K562 (cell line): ENCODE measurements around the gene LINGO4. TPM values are rescaled to one million over a fixed set of nuclear protein-coding genes. Genes with fewer than 3 reads are reported as not detected.
"Not testable (repeated sequence)": the region's sequence is repeated elsewhere in the genome, so short reads cannot be mapped to it uniquely, and the experiment has no call there.

Experiments used
- ATAC-seq: fragments of 200-7000 bp; cut with Tn5 transposase; 3 replicates; pipeline ENCODE4 v1.9.1; 2020; ENCODE audit warnings: moderate library complexity
- BruUV-seq: library from RNA; stranded (reverse); fragments of 400-500 nt; replicated peaks from 2 replicates; lab custom pipeline; 2021; lab: Mats Ljungman, UMichigan
- CTCF ChIA-PET: fragments of 300-600 bp; formaldehyde crosslinking; extraction: SDS; loops from one replicate; lab custom pipeline; 2021; ENCODE audit warnings: low intra/inter-chr PET ratio; lab: Yijun Ruan, JAX
- POLR2A ChIA-PET: fragments of 300-600, 350-650 bp; sonication (Branson Sonifier 250); formaldehyde crosslinking; extraction: SDS; loops from one replicate; lab custom pipeline; 2021; ENCODE audit warnings: antibody characterized with exemption, inconsistent platforms; lab: Yijun Ruan, JAX
- DNase-seq, 4 experiments: peaks; one replicate each; pipeline versions ENCODE4 v3.0.0 to v3.0.0-alpha.2; 2011 to 2018; ENCODE audit warnings: low spot score in 3 of 4, mixed read lengths in 3 of 4; ENCODE audit errors: extremely low read depth in 1 of 4
- FAIRE-seq: peaks from 2 replicates; lab custom pipeline; 2011; peaks lifted over from hg19 to GRCh38; lab: Jason Lieb, UNC
- H2AFZ ChIP-seq: 2 replicates; pipeline ENCODE4 v1.6.0; 2011; ENCODE audit warnings: low read depth, low read length, control low read depth, inconsistent platforms
- H3K27ac ChIP-seq: fragments of 200-600 bp; 3 replicates; pipeline ENCODE4 v1.8.0; 2011; ENCODE audit warnings: low read depth, mild to moderate bottlenecking, control low read depth, inconsistent platforms, low read length, moderate library complexity, mixed read lengths; ENCODE audit errors: extremely low read depth
- H3K27me3 ChIP-seq, 2 experiments: fragments of 300-600 bp in 1 of 2; 2 replicates in 1 of 2; 3 replicates in 1 of 2; pipeline versions ENCODE4 v1.6.0 to v1.8.0; 2011; ENCODE audit warnings: inconsistent platforms in 2 of 2, low read length in 2 of 2, mild to moderate bottlenecking in 1 of 2, mixed read lengths in 1 of 2, moderate library complexity in 1 of 2; ENCODE audit not compliant: control insufficient read depth in 2 of 2, insufficient read depth in 2 of 2
- H3K36me3 ChIP-seq: fragments of 300-600 bp; 3 replicates; pipeline ENCODE4 v1.8.0; 2011; ENCODE audit warnings: mild to moderate bottlenecking, low read length, inconsistent platforms; ENCODE audit not compliant: control insufficient read depth, insufficient read depth
- H3K4me1 ChIP-seq, 2 experiments: fragments of 200-600 bp in 1 of 2; replicated peaks in 1 of 2; 2 replicates in 1 of 2; 3 replicates in 1 of 2; pipeline versions ENCODE4 v1.5.1 to v1.8.0; 2011; ENCODE audit warnings: inconsistent platforms in 2 of 2, low read length in 2 of 2, mild to moderate bottlenecking in 1 of 2, mixed read lengths in 1 of 2, moderate library complexity in 1 of 2; ENCODE audit not compliant: control insufficient read depth in 2 of 2, insufficient read depth in 2 of 2
- H3K4me2 ChIP-seq: 2 replicates; pipeline ENCODE4 v1.6.1; 2011; ENCODE audit warnings: low read length, control low read depth, inconsistent platforms, mixed read lengths; ENCODE audit not compliant: insufficient read depth
- H3K4me3 ChIP-seq: fragments of 200-600 bp; sonication (generic), shearing (Covaris generic); 2 replicates; pipeline ENCODE4 v1.5.1; 2016; ENCODE audit warnings: control low read depth, inconsistent platforms
- H3K79me2 ChIP-seq: fragments of 200-600 bp; 3 replicates; pipeline ENCODE4 v1.8.0; 2011; ENCODE audit warnings: low read length, inconsistent platforms; ENCODE audit not compliant: control insufficient read depth, insufficient read depth
- H3K9ac ChIP-seq, 2 experiments: 2 replicates each; pipeline versions ENCODE4 v1.6.0 to v1.6.1; 2011; ENCODE audit warnings: low read depth in 2 of 2, low read length in 2 of 2, control low read depth in 1 of 2, inconsistent platforms in 1 of 2, mild to moderate bottlenecking in 1 of 2, mixed read lengths in 1 of 2; ENCODE audit not compliant: insufficient read depth in 1 of 2
- H3K9me1 ChIP-seq: one replicate; pipeline ENCODE4 v1.6.0; 2011; ENCODE audit warnings: inconsistent platforms, mild to moderate bottlenecking, low read length, moderate library complexity; ENCODE audit not compliant: control insufficient read depth, insufficient read depth
- H3K9me3 ChIP-seq: replicated peaks from 2 replicates; pipeline ENCODE4 v1.5.1; 2011; ENCODE audit warnings: low read depth, low read length, inconsistent platforms; ENCODE audit not compliant: control insufficient read depth, insufficient read depth
- H4K20me1 ChIP-seq: replicated peaks from 2 replicates; pipeline ENCODE4 v1.6.1; 2011; ENCODE audit warnings: low read length, inconsistent platforms, mixed read lengths; ENCODE audit not compliant: control insufficient read depth, insufficient read depth
- ZBTB26 ChIP-seq: fragments of 450-650 bp; formaldehyde crosslinking; IDR thresholded peaks from 2 replicates; pipeline ENCODE4 v1.4.0; 2022; ENCODE audit warnings: missing genetic modification characterization
- ZC3H11A ChIP-seq: IDR thresholded peaks from 2 replicates; pipeline ENCODE4 v1.6.1; 2012; ENCODE audit warnings: low read depth, low read length, improper control_type of control experiment
- ZNF589 ChIP-seq: fragments of 200-800 bp; sonication (Bioruptor generic); IDR thresholded peaks from 2 replicates; pipeline ENCODE4 v1.6.1; 2016; ENCODE audit warnings: low read depth, missing genetic modification characterization, missing compliant biosample characterization
- WGBS: fragments of 100-300 bp; shearing (Covaris generic); methylation state at CpG from one replicate; pipeline ENCODE4 v1.1.6; 2016; ENCODE audit warnings: low coverage, mixed read lengths; ENCODE audit not compliant: insufficient coverage; ENCODE audit errors: missing lambda C conversion rate; 5-methylcytosine and 5-hydroxymethylcytosine counted together
- in situ Hi-C: fragments of 300-500 bp; cut with MboI; formaldehyde crosslinking; loops from 4 replicates; pipeline ENCODE4 v1.15.0; 2018; ENCODE audit warnings: inconsistent platforms, mixed read lengths
- intact Hi-C: fragments of 100-400 bp; cut with micrococcal nuclease; formaldehyde crosslinking; loops from 2 replicates; pipeline ENCODE4 v1.14.2; 2022
- polyA plus RNA-seq, 8 experiments: library from polyadenylated mRNA; depleted of rRNA in 4 of 8; stranded (reverse) in 5 of 8; unstranded in 3 of 8; fragments of >200 nt; fragmentation: Nextera tagmentation in 2 of 8; fragmentation: Illumina TruSeq in 1 of 8; extraction: Ambion mirVana in 2 of 8; extraction: Trizol in 1 of 8; gene quantifications; 2 replicates each; pipeline versions ENCODE4 v1.2.1 to v1.2.3, GENCODE V29; 2011 to 2014; ENCODE audit warnings: inconsistent platforms in 1 of 8, missing spikeins in 1 of 8
- total RNA-seq, 7 experiments: library from RNA; depleted of rRNA in 6 of 7; stranded (reverse); fragments of >200 nt in 6 of 7; fragmentation: Illumina TruSeq in 2 of 7; extraction: Trizol in 2 of 7; gene quantifications; 2 replicates each; pipeline versions ENCODE4 v1.2.1 to v1.2.3, GENCODE V29; 2011 to 2021; ENCODE audit warnings: low replicate concordance in 1 of 7

LINGO4 gene
- total and polyA plus RNA-seq, 9 of the 15 experiments (the other 6 are each of a cell fraction or from before 2014, with no cell fraction given), result not detected

- FAIRE-seq, CTCF ChIA-PET, H3K9me3 ChIP-seq, H3K27ac ChIP-seq, H3K4me2 ChIP-seq, H3K4me3 ChIP-seq, BruUV-seq, H3K9ac ChIP-seq, in situ Hi-C loops, DNase-seq, ATAC-seq, POLR2A ChIA-PET, H3K27me3 ChIP-seq, H3K36me3 ChIP-seq, H4K20me1 ChIP-seq, H3K9me1 ChIP-seq, intact Hi-C loops, H3K79me2 ChIP-seq: not testable (repeated sequence)
- WGBS, result 18% methylated on average over 2 of the region's 7 CpGs
- Histone ChIP-seq H3K4me1 (peaks cover 0 to 15% of the 10 kb centered on the region in 2 experiments; a peak in 3 of 5 replicates), H2AFZ (peak overlapping the region; percentile 35; the same call in 1 of the 2 replicates)
Measured at GRCh38 chr1:151768351-151769066, 36.7 kb downstream of the LINGO4 start.

GRCh38 chr1:151763990-151764389 lies 41.2 kb downstream of the LINGO4 start:
- DNase-seq (peak in 2 of 4 experiments; percentile 23 to 28), FAIRE-seq (peak; percentile 60)
- no TSS peak for BruUV-seq

More at GRCh38 chr1:151763990-151764389, 41.2 kb downstream of the LINGO4 start:
- Histone ChIP-seq H3K27ac (peak overlapping the region; percentile 88), H3K9ac (peak overlapping the region; percentile 94 to 96), H3K36me3 (peaks cover 32% of the 10 kb centered on the region; the same call in 2 of the 3 replicates), H3K4me3 (peak overlapping the region; percentile 95), H4K20me1 (no peaks in the 10 kb centered on the region), H3K4me1 (peaks cover 3 to 11% of the 10 kb centered on the region in 2 experiments; a peak in 2 of 5 replicates), H3K9me3 (no peaks in the 10 kb centered on the region), H3K27me3 (no peaks in the 10 kb centered on the region), H3K4me2 (peak overlapping the region; percentile 93), H3K79me2 (peaks cover 23% of the 10 kb centered on the region; the same call in 2 of the 3 replicates), H3K9me1 (no peaks in the 10 kb centered on the region), H2AFZ (peak overlapping the region; percentile 97)
- ChIA-PET POLR2A (interaction anchor here (1.0 to 2.9 kb wide), 3 partner anchors 11 to 21 kb away, joined by 3 to 13 read pairs (median 3); no protein-coding TSS in a partner anchor), CTCF (no interaction called here)
- ATAC-seq, result peak; percentile 19
- intact Hi-C loops (no loop called here), in situ Hi-C loops (no loop called here)
- 11% methylated on average over 10 of the region's 10 CpGs for WGBS
- no peak for TF ChIP-seq ZBTB26 (CRISPR knock-in tag)
- TF ChIP-seq ZC3H11A, result no peak
- TF ChIP-seq ZNF589 (CRISPR knock-in tag), result no peak
